KOPT-K1 (cell line): Measurements from ENCODE around the gene EEF1A1.
"Not testable (repeated sequence)": the region's sequence is repeated elsewhere in the genome, so short reads cannot be mapped to it uniquely, and the experiment has no call there.

Experiments used
- H3K27ac ChIP-seq: fragments of 200-600 bp; sonication (generic); 2 replicates; pipeline ENCODE4 v1.5.1; 2016; ENCODE audit warnings: antibody characterized with exemption, mild to moderate bottlenecking, low read depth, low read length; ENCODE audit not compliant: poor library complexity, severe bottlenecking
- H3K36me3 ChIP-seq: fragments of 200-600 bp; sonication (generic); 2 replicates; pipeline ENCODE4 v1.5.1; 2017; ENCODE audit warnings: antibody characterized with exemption, mild to moderate bottlenecking, low read length, moderate library complexity; ENCODE audit not compliant: insufficient read depth
- H3K9me3 ChIP-seq: fragments of 200-600 bp; sonication (generic); 2 replicates; pipeline ENCODE4 v1.5.1; 2017; ENCODE audit warnings: antibody characterized with exemption, low read length, mild to moderate bottlenecking; ENCODE audit not compliant: insufficient read depth, poor library complexity, severe bottlenecking

EEF1A1 gene

DNA sequence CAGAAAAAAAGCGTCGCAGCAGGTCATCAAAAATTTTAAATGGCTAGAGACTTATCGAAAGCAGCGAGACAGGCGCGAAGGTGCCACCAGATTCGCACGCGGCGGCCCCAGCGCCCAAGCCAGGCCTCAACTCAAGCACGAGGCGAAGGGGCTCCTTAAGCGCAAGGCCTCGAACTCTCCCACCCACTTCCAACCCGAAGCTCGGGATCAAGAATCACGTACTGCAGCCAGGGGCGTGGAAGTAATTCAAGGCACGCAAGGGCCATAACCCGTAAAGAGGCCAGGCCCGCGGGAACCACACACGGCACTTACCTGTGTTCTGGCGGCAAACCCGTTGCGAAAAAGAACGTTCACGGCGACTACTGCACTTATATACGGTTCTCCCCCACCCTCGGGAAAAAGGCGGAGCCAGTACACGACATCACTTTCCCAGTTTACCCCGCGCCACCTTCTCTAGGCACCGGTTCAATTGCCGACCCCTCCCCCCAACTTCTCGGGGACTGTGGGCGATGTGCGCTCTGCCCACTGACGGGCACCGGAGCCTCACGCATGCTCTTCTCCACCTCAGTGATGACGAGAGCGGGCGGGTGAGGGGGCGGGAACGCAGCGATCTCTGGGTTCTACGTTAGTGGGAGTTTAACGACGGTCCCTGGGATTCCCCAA, at the start of gene EEF1A1:
Gene EEF1A1 (minus strand): TSS at position 345 of the 663 bp plus-strand sequence. CDS start 1,006 bp downstream, outside the sequence.
- Histone ChIP-seq H3K36me3 (peaks cover 50% of the 10 kb centered on the region), H3K27ac (peak within 1 kb of the TSS; percentile 99), H3K9me3 (no peaks in the 10 kb centered on the region)

DNA sequence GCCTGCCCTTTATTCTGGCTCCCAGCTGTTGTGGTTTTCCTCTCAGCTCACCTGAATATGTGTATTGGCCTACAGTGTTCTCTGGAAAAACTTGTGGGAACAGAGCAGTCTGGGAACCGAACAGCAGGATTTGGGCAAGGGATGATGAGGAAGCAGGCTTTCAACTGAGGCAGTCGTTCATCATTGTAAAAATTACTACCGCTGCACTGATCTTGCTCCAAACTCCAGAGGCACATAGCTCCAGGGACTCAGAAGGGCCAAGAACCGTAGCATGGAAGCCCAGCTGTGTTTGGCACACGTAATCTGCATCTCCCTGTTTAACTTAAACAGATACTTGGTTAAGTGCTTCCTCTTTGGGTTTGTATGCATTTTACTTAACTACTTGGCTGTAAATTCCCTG, 48.3 kb upstream of the EEF1A1 start:
- Histone ChIP-seq H3K36me3 (no peaks in the 10 kb centered on the region), H3K9me3 (no peaks in the 10 kb centered on the region), H3K27ac (no peak overlapping the region)

DNA sequence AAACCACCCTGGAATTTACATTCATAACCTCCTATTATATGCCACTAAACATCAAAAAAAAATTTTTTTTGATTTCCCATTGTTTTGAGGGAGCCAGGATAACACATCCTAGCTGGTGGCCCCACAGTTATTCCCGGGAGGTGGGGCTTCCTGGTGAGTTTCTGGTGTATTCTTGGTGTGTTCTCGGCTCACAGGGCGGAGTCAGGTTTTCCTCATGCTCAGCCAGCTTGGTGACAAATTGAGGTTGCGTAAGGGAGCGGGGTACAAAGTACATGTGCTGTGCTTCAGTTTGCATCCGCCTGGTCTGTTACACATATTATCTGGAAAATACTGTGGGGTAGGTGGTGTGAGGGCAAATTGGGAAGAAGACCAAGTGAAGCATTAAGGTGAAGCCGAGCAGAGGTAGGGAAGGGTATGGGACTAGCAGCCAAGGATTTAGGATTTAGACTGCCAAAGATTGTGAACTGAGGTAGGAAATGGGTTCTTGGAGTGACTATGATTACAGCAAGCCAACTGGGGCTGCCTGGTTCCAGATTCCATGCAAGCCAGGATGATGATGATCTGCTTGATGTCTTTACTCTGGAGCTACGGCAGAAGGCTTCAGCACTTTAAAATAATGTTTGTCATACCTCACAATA, 46.2 kb upstream of the EEF1A1 start:
- no peaks in the 10 kb centered on the region for H3K36me3 ChIP-seq
- no peaks in the 10 kb centered on the region for H3K9me3 ChIP-seq
- no peak overlapping the region for H3K27ac ChIP-seq

DNA sequence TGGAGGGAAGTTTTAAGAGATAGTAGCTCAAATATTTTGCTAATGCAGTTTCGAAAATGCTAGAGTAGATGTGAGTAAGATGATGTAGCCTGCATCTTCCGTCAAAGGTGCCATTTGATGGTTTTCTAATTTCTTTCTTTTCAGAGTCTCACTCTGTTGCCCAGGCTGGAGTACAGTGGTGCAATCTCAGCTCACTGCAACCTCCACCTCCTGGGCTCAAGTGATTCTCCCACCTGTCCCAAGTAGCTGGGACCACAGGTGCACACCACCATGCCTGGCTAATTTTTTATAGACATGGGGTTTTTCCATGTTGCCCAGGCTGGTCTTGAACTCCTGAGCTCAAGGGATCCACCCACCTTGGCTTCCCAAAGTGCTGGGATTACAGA, 45.6 kb upstream of the EEF1A1 start:
- H3K36me3 ChIP-seq, H3K9me3 ChIP-seq, H3K27ac ChIP-seq: not testable (repeated sequence)

DNA sequence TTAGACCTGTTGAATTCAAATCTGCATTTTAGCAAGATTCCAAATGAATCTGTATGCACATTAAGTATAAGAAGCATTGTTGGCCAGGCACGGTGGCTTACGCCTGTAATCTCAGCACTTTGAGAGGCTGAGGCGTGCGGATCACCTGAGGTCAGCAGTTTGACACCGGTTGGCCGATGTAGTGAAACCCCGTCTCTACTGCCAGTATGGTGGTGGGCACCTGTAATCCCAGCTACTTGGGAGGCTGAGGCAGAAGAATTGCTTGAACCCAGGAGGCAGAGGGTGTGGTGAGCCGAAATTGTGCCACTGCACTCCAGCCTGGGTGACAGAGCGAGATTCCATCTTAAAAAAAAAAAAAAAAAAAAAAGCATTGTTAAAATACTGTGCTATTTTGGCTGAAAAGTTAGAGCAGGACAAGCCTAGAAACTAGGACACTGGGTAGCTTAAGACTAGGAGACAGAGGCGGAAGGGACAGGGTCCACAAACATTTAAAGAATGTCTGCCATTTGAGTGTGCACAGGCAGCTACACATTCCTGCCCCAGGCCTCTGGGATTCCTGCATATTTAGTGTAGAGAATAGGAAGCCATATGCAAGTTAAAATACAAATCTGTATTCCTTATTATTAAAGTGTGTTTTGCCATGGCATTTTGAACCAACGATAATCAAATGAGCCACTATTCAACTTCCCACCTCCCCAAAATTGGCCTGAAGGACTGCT, 45.1 kb upstream of the EEF1A1 start:
- Histone ChIP-seq H3K36me3 (no peaks in the 10 kb centered on the region), H3K9me3 (no peaks in the 10 kb centered on the region), H3K27ac (no peak overlapping the region)

DNA sequence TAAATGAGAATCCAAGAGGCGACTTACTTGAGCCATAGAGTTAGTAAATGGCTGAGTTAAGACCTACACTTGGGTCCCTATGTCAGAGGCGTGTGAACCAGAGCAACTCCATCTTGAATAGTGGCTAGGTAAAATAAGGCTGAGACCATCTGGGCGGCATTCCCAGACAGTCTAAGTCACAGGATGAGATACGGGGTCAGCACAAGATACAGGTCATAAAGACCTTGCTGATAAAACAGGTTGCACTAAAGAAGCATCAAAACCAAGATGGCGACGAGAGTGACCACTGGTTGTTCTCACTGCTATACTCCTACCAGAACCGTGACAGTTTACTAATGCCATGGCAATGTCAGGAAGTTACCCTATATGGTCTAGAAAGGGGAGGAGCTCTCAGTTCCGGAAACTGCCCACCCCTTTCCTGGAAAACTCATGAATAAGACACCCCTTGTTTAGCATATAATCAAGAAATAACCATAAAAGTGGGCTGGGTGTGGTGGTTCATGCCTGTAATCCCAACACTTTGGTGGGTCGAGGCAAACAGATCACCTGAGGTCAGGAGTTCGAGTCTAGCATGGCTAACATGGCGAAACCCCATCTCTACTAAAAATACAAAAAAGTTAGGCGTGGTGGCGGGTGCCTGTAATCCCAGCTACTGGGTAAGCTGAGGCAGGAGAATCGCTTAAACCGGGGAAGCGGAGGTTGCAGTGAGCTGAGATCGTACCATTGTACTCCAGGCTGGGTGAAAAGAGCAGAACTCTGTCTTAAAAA, 43.9 kb upstream of the EEF1A1 start:
- Histone ChIP-seq H3K27ac (no peak overlapping the region), H3K36me3 (no peaks in the 10 kb centered on the region), H3K9me3 (no peaks in the 10 kb centered on the region)

DNA sequence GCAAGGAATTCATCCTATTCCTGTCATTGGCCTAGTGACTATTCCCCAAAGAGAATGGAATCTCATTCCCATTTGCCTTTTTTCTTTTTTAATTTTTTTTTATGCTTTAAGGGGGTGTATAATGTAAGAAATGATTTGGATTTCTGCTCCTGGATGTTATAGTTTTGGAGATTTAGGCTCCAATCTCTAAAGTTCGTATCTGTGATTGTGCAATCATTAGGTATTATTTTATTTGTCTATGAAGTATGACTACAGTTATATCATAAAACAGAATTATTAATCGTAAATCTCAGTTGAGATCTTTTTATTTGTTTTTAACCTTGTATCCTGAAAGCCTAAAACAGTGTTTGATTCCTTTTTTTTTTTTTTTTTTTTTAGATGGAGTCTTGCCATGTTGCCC, 41.7 kb upstream of the EEF1A1 start:
- Histone ChIP-seq H3K27ac (no peak overlapping the region), H3K9me3 (no peaks in the 10 kb centered on the region), H3K36me3 (no peaks in the 10 kb centered on the region)

DNA sequence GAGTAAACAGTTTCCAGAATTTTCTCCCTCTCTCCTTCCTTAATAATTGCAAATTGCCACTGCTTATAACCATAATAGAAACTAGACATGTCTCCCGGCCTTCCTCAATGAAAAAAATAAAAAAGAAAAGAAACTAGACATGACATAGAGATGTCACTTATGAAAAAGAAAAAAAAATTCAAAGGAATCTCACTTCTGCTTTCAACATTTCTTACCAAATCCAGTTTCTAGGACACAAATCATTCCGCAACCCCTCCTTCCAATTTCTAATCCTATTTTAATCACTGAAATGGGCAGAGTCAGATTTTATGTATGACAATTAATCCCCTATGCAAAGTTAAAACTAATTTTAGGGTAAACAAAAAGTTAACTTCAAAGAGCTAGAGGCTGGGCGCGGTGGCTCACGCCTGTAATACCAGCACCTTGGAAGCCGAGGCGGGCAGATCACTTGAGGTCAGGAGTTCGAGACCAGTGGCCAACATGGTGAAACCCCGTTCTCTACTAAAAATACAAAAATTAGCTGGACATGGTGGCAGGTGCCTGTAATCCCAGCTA, 40.1 kb upstream of the EEF1A1 start:
- Histone ChIP-seq H3K9me3 (no peaks in the 10 kb centered on the region), H3K36me3 (no peaks in the 10 kb centered on the region), H3K27ac (no peak overlapping the region)

DNA sequence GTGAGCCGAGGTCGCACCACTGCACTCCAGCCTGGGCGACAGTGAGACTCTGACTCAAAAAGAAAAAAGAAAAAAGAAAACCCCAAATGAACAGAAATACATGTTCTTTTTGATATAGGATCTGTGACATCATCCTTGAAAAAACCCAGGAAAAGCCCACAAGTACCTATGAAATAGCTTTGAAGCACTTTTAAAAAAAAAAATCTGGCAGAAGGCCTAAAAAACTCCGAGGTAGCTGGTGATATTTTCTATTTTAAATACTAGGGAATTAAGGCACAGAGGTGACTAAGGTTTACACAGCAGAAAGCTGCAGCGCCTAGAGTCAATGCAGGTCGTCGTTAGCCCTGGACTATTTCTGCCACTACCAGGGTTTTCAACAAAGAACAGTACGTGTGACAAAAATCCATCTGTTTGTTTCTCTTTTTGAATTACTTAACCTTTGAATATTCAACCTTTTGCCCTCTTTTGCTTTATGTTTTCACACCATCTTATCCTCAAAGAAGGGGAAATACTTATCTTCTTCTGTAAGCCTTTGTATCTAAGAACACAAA, 39.4 kb upstream of the EEF1A1 start:
- no peak overlapping the region for H3K27ac ChIP-seq

DNA sequence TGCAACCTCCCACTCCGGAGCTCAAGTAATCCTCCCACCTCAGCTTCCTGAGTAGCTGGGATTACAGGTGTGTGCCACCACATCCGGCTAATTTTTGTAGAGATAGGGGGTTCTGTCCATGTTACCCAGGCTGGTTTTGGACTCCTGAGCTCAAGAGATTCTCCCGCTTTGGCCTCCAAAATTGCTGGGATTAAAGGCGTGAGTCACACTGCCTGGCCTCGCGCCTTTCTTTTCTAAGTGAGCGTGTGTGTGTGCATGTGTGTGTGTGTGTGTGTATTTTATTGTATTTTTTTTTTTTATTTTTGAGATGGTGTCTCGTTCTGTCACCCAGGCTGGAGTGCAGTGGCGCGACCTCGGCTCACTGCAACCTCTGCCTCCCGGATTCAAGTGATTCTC, 38.6 kb upstream of the EEF1A1 start:
- H3K27ac ChIP-seq, H3K36me3 ChIP-seq, H3K9me3 ChIP-seq: not testable (repeated sequence)

More for the DNA sequence above, 39.4 kb upstream of the EEF1A1 start:
- Histone ChIP-seq H3K36me3 (no peaks in the 10 kb centered on the region), H3K9me3 (no peaks in the 10 kb centered on the region)

DNA sequence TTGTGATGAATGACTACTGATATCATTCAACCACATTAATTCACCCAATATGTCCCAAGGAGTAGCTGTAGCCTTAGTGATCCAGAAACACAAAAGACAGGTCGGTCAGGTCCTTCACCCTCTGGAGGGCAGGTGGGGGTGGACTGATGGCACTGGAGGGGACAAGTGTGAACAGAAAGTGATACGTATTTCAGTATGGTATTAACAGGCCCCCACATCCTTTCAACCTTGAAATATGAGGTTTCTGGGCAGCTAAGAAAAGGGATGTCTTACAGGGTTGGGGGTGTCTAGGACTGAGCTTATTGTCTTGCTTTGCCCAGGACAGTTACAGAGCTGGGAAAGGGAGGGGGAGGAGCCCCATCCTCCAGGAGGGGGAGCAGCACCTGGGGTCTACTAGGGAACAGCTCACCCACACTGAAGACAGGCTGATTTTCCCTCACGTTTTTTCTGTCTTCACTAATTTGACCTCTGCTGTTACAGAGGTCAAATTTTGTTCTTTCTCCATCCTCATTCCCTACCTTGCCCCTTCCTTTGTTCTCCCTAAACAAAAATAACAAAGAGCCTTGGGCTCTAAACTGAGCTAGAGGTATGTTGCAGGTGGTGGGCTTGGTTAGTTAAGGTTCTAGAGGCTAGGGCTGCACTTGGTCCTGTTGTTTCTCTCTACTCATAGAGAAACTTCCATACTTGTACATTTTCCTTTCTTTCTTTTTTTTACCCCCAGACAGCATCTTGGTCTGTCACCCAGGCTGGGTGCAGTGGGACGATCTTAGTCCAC, 38.0 kb upstream of the EEF1A1 start:
- Histone ChIP-seq H3K9me3 (no peaks in the 10 kb centered on the region), H3K27ac (no peak overlapping the region), H3K36me3 (no peaks in the 10 kb centered on the region)

DNA sequence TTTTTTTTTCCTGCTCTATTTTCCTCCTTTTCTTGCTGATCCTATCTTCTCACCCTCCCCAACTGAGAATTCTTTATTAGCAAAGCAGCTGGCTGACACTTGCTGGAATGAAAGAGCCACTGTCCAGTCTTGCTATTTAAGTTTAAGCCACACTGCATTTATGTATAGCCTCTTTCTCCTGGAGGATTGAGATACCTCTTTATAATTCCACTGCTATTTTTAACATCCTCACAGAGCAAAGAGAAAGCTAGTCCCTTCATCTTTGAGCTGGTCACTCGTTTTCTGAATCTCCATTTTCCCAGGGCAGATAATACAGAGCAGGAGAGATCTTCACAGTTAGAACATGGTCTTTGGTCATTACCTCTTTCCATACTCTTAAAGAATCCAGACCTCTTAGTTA, 36.0 kb upstream of the EEF1A1 start:
- Histone ChIP-seq H3K36me3 (no peaks in the 10 kb centered on the region), H3K9me3 (no peaks in the 10 kb centered on the region), H3K27ac (no peak overlapping the region)

DNA sequence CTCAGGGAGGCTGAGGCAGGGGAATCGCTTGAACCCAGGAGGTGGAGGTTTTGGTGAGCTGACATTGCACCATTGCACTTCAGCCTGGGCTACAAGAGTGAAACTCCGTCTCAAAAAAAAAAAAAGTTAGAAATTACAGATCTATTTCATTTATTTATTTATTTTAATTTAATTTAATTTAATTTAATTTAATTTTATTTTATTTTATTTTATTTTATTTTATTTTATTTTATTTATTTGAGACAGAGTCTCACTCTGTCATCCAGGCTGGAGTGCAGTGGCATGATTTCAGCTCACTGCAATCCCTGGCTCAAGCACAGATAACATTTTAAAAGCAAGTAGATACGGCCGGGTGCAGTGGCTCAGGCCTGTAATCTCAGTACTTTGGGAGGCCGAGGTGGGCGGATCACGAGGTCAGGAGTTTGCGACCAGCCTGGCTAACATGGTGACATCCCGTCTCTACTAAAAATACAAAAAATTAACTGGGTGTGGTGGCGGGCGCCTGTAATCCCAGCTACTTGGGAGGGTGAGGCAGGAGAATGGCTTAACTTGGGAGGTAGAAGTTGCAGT, 34.6 kb upstream of the EEF1A1 start:
- not testable (repeated sequence) for H3K9me3 ChIP-seq, H3K36me3 ChIP-seq, H3K27ac ChIP-seq

DNA sequence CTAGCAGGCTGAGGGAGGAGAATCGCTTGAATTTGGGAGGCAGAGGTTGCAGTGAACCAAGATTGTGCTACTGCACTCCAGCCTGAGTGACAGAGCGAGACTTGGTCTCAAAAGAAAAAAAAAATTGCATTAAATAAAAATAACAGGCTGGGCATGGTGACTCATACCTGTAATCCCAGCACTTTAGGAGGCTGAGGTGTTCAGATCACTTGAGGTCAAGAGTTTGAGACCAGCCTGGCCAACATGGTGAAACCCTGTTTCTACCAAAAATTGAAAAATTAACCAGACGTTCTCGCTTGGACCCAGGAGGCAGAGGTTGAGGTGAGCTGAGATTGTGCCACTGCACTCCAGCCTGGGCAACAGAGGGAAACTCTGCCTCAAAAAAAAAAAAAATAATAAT, 30.3 kb upstream of the EEF1A1 start:
- H3K36me3 ChIP-seq, H3K9me3 ChIP-seq, H3K27ac ChIP-seq: not testable (repeated sequence)
